ENCODE data around the gene KRTAP5-10.
"Not testable (repeated sequence)": the region's sequence is repeated elsewhere in the genome, so short reads cannot be mapped to it uniquely, and the experiment has no call there.

The KRTAP5-10 gene

DNA sequence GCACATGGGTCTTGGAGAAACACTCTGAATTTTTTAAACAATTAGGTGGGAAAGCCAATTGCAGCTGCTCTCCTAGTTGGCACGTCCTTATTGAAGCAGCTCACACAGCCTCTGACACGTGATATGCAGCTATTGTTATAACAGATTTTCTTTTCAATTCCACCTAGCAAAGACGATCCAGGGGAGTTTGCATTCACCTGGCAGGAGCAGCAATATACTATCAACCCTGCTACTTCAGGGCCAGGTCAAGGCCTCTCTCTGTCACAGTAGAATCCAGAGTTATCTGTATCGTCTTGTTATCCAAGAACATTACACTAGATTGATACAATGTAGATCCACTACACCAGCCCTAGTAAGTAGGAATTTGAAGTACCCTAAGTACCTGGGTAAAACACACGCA lies 9.1 kb downstream of the KRTAP5-10 start:
- DNase-seq = no peak

DNA sequence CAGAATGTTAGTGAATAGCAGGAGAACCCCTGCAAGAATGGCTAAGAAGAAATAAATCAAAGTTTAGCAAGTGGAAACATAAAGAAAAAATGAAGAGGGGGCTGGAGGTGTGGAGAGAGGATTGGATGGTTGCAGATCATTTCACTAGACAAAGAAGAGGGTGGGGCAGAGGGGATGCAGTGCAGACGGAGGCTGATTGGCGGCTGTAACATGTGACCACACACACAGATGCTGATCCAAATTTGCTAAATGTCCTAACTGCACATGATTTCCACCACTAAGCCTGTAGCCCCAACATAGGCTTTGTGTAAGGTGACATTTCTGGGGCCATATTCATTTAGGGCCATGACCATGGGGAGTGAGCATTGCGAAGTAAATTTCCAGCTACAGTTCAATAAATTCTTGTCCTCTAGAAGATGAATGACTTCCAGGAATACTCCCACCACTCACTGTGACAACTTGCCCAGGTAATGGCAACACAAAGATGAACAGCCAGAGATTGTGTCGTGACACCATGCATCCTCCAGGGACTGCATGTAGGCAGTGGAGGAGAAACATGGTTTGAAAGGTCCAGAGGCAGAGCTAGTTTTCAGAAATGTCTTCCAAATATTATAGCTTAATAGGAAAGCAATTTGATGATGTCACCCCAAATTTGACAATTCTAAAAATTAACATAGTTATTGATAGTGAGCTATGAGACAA lies 10.5 kb downstream of the KRTAP5-10 start:
- no peak for DNase-seq

DNA sequence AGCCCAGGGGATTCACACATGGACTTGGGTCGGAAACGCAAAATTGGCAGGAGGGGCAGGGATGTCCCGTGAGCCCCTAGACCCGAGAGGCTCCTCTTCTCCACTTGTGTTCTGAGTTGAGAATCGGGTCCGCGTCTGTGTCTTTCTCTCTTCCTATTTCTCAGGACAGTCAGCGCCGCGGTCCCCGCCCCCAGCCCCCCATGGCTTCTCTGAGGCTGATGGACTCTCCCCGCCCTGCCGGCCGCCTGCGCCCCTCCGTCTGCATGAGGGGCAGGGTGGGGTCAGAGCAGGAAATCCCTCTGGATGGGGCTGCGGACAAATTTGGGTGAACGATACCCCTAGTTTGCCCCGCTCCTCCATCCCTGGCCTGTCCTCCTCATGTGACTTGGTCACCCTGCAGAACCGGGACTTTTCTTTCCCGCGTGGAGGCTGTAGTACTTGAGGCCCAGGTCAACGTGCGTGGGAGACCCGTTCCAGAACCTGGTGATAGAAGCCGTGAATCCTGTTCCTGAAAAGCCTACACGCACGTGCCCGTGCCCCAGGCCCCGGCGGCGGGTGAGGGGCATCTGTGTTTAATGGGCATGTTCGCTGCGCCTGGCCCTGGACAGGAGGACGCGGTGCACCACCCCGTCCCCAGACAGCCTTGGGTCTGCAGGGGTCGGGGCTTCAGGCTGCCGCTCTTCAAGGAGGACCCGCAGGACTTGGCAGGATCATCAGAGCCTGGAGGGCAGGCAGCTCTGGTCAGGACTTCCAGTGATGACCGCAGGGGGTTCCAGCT lies 11.5 kb downstream of the KRTAP5-10 start:
- DNase-seq = not testable (repeated sequence)

DNA sequence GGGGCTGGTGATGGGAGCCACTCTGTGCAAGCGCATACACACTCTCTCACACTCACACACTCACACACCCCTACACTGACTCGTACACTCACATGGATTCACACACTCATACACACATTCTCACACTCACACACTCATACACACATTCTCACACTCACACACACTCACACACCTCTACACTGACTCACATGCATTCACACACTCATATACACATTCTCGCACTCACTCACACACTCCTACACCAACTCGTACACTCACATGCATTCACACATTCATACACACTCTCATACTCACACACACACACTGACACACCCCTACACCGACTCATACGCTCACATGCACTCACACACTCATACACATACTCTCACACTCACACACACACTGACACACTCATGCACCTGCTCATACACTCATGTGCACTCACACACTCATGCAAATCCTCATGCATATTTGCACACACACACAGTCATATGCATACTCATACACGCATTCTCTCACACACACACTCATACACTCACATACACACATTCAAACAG lies 12.2 kb downstream of the KRTAP5-10 start:
- no peak for DNase-seq

DNA sequence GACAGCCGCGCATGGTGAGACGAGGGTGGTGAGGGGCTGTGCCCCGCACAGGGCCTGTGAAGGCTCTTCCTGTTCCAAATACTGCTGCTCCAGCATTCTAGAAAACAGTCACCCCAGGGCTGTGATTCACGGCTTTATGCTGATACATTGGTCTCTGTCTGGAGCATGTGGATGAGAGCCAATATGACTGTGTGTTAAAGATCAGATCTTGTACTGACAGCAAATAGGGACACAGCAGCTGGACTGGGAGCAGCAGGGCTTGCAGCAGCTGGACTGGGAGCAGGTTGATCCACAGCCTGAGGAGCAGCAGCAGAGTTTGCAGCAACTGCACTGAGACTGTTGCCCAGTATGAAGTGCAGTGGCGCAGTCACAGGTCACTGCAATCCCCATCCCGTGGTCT lies 14.2 kb downstream of the KRTAP5-10 start:
- not testable (repeated sequence) for DNase-seq

DNA sequence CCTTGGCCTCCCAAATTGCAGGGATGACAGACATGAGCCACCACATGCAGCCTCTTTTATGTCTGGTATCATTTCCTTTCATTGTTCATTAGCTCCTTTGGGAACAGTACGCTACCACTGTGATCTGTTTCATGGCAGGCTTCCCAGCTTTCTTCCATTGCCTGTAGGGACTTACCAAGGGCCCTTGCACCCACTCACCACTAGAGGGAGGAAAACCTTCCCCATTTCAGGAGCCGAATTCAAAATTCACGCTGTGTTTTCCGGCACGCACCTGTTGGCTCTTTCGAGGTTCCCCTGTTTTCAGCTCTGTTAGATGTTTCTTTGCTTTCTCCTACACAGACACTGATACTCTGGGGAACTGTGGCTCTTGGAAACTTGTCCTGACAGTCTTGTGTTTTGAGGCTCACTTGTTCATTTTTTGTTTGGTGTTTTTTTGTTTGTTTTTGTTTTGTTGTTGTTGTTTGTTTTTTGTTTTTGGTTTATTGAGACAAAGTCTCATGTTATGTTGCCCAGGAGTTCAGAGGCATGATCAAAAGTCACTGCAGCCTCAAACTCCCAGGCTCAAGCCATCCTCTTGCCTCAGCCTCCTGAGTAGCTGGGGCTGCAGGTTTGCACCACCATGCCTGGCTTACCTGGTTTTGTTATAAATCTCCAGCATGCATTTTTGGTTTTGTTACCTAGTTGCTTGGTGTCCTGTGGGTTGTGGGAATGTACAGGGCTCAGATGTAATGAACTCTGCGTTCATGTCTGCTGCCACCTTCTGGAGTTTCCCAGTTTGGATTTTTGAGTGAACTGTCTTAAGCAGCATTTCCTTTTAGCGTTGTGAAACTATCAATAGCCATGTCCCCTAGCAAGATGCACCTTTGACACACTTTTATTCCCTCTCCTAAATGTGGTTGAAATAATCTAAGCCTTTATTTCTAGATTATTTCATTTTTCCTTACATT lies 15.0 kb downstream of the KRTAP5-10 start:
- peak in 1 of 2 experiments; percentile 61 for DNase-seq

DNA sequence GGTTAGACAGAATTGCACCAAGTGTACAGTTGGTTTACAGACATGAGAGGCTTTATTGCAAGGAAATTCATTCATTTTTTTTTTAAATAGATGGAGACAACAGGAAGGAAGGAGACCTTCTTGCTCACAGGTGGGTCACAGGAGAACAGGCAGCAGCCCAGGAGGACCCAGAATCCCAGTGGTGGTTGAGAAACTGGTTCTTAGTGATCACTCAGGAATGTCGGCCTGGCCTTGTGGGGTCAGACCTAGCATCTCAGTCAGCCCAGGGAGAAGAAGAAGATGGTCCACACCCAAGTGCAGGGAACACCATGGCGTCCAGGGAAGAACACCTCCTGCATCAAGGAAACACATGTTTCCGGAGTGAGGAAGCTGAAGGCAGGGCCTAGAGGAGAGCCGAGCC lies 16.5 kb downstream of the KRTAP5-10 start:
- no peak for DNase-seq

DNA sequence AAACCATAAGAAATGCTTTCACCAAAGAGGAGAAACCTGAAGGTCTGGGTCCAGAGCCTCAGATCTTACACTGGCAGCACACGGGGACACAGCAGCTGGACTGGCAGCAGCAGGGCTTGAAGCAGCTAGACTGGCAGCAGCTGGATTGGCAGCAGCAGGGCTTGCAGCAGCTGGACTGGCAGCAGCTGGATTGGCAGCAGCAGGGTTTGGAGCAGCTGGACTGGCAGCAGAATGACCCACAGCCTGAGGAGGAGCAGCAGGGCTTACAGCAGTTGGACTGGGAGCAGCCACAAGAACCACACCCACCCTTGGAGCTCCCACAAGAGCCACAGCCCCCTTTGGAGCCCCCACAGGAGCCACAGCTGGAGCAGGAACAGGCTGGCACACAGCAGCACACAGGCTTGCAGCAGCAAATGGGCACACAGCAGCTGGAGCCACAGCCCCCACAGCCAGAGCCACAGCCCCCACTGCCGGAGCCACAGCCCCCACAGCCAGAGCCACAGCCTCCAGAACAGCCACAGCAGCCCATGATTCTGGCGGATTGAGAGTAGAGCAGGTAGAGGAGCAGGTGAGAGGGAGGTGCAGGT lies 17.0 kb downstream of the KRTAP5-10 start, which contains the start of gene KRTAP5-11:
TSS of gene KRTAP5-11 (minus strand) at position 567 of the 587 bp plus-strand sequence. CDS start at position 529, 38 bp downstream.
- no peak for DNase-seq

DNA sequence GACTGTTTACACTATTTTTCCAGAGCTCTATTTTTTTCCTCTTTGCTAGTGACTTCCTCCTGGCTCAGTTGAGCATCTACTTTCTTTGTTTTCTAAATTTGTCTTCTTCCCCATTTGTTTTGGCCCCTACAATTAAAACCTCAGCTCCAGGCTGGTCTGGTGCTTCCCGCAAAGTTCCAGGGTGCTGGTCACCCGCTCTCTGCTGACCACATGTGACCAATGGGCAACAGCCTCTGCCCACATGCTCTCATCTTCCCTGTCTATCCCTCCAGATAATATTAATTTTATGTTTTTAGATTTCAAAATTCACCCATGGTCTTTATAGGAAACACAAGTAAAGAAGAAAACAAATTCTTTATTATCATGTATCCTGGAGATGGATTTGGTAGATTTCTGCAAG lies 17.6 kb downstream of the KRTAP5-10 start:
- DNase-seq = not testable (repeated sequence)

DNA sequence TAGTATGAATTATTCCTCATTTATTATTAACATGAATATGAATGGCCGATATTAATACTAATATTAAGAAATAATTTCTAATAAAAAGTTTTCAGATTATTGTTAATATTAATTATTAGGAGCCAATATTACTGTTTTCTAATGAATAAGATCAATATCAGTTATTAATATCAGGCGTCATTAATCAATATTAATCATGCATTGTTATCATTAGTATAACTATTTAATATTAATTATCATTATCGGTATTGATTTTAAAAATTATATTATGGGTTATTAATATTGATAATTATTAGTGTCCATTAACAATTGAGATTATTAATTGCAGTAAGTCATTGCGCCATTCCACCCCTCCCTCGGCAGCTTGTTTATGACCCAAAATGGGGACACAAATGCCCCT lies 20.3 kb downstream of the KRTAP5-10 start:
- DNase-seq = not testable (repeated sequence)

DNA sequence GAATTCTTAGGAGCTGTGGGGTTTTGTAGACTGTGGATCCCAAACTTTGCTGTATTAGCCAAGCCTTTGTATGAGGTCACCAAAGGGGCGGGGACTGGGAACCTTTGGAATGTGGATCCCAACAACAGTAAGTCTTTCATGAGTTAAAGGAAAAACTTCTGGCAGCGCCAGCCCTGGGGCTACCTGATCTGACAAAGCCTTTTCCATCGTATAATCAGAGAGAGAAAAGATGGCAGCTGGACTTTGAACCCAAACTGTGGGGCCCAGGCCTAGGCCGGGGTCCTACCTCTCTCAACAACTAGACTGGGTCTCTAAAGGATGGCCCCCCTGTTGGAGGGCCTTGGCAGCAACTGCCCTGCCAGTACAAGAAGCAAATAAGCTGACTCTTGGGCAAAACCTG lies 23.0 kb downstream of the KRTAP5-10 start:
- DNase-seq = not testable (repeated sequence)

DNA sequence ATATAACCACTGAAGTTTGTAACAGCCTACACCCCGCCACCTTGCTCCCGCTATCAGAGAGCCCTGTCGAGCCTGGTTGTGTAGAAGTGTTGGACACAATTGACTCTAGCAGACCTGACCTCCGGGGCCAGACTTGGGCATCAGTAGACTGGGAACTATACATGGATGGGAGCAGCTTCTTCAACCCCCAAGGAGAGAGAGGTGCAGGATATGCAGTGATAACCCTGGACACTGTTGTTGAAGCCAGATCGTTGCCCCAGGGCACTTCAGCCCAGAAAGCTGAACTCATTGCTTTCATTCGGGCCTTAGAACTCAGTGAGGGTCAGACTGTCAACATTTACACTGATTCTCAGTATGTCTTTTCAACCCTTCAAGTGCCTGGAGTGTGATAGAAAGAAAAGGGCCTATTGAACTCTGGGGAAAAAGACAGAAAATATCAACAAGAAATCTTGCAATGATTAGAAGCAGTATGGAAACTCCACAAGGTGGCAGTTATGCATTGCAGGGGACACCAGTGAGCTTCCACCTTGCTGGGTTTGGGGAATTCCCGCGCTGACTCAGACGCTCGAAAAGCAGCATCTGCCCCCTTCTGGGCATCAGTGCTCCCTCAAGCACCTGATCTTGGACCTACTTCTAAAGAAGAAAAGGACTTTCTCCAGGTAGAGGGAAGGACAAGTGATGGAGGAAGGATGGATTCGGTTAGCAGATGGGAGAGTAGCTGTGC lies 23.6 kb downstream of the KRTAP5-10 start:
- DNase-seq = not testable (repeated sequence)

DNA sequence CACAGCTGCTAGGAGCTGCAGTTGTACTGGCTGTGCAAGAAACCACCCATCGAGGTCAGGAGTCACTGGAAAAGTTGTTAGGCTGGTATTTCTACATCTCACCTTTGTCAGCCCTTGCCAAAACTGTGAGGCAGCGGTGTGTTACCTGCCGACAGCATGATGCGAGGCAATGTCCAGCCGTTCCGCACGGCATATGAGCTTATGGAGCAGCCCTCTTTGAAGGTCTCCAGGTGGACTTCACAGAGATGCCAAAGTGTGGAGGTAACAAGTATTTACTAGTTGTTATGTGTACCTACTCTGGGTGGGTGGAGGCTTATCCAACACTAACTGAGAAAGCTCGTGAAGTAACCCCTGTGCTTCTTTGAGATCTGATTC lies 24.2 kb downstream of the KRTAP5-10 start:
- not testable (repeated sequence) for DNase-seq

DNA sequence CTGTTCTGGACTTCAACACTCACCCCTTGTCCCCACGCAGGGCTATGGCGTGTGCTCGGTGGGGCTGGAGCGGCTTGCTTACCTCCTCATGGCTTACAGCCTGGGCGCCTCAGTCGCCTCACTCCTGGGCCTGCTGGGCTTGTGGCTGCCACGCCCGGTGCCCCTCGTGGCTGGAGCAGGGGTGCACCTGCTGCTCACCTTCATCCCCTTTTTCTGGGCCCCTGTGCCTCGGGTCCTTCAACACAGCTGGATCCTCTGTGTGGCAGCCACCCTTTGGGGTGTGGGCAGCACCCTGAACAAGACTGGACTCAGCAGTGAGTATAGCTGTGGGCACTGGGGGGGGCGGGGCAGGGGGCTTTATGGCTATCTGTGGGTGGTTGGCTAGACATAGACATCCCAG lies 37.9 kb downstream of the KRTAP5-10 start:
- not testable (repeated sequence) for DNase-seq

DNA sequence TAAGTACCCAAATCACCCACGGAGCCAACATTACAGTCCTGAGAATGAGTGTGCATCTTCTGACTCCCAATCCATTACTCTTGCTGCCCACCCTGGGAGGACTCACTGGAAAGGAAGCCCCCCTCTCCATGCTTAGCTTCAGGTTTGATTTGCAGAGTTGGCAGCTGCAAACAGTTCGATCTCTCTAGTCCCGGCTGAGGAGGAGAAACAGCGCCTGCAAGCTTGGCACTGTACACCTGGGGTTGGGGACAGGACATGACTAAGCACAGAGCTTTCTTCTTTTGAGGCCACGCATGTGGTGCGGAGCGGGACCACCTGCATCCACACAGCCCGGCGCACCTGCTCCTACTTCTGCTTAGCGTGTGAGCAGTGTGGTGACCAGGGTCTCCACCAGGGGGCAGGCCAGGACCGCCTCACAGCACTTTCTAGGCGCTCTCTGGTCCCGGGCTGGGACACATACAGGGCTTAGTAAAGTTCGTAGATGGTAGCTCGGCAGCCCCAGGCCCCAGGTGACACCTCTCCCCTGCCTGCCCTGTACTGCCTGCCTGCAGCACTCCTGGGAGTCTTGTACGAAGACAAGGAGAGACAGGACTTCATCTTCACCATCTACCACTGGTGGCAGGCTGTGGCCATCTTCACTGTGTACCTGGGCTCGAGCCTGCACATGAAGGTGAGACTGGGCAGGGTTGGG lies 39.6 kb downstream of the KRTAP5-10 start:
- peak in 1 of 2 experiments; percentile 12 for DNase-seq

DNA sequence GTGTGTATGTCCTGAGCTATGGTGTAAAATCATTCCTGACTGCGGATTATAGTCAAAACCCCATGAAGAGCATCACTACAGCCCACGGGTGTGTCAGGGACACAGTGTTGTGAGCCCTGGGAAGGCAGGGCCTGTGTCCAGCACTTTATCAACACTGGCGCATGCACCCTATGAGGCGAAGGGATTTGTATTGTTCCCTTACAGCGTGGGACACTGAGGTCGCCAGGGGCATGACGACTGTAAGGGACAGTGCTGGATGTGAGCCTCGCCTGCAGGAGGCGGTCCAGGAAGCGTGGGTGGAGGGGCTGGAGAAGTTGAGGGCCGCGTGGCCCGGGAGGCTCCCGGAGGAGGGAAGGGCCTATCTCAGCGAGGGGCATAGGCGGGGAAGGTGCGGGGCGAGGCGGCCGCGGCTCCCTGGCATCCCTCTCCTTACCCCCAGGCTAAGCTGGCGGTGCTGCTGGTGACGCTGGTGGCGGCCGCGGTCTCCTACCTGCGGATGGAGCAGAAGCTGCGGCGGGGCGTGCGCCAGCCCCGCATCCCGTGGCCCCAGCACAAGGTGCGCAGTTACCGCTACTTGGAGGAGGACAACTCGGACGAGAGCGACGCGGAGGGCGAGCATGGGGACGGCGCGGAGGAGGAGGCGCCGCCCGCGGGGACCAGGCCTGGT lies 41.6 kb downstream of the KRTAP5-10 start:
- DNase-seq = not testable (repeated sequence)

DNA sequence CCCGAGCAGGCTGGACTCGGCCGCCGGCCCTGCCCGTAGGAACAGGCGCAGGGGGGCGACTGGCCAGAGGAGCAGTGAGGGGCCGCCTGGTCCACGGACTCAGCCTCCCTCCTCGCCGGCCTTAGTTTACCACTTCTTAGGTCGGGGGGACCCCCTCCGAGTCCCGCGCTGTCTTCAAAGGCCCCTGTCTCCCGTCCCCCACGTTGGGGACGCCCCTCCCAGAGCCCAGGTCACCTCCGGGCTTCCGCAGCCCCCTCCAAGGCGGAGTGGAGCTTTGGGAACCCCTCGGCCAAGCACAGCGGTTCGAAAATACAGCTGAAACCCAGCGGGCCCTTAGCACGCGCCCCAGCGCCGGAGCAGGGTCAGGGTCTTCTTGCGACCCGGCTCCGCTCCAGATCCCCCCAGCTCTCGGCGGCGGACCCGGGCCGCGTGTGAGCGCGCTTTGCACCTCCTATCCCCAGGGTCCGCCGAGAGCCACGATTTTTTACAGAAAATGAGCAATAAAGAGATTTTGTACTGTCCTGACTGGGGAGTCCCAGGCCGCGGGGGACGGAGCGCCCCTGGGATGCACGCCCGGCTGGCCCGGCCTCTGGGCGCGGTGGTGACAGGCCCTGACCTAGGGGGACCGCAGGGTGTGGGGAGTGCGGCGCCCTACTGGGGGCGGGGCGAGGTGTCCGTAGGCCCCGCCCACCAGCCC lies 42.3 kb downstream of the KRTAP5-10 start:
- DNase-seq = not testable (repeated sequence)

DNA sequence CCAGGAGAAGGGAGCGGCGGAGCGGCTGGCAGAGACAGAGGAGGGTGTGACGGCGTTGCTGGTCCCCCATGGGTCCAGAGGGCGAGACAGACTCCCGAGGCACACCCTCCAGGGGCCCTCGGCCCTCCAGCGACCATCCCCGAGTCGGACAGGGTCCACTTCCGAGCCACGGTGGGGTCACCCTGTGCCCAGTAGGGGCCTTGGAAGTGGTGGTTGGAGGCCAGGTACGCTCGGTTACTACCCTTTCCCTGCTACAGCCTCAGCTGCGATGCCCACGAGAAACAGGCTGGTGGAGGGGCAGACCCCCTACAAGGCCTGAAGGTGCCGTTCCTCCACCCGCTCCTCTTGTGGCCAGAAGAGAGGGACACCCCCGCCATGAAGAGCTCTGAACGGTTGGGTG lies 42.9 kb downstream of the KRTAP5-10 start:
- DNase-seq = not testable (repeated sequence)

DNA sequence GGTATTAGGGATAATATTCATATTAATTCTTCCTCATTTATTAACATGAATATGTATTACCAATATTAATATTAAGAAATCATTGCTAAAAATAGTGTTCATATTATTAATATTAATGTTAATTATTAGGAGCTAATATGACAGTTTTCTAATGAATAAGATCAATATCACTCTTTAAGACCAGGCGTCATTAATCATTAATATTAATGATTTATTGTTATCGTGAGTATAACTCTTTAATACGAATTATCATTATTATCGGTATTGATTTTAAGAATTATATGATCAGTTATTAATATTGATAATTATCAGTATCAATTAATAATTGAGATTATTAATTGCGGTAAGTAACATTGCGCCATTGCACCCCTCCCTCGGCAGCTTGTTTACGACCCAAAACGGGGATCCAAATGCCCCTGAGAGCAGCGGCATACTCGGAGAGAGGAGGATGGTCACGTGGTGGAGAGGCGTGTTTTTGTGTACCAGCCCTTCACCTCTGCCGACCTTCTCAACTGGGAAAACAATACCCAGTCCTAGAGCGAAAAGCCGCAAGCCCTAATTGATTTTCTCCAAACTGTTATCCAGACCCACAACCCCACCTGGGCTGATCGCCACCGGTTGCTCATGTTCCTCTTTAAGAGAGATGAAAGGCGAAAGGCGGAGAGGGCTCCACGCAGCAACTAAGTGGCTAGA lies 46.0 kb downstream of the KRTAP5-10 start:
- not testable (repeated sequence) for DNase-seq

Measured in NCI-H524 (cell line).